HG02840 (cell line): Measurements from ENCODE around the gene SRGAP1.
"Not testable (repeated sequence)": the region's sequence is repeated elsewhere in the genome, so short reads cannot be mapped to it uniquely, and the experiment has no call there.

Source experiments
- ATAC-seq: cut with Tn5 transposase; IDR thresholded peaks from one replicate; pipeline ENCODE4 v1.9.1; 2021; ENCODE audit warnings: mild to moderate bottlenecking, moderate library complexity, moderate number of reproducible peaks; ENCODE audit not compliant: unreplicated experiment, low FRiP score

Gene SRGAP1

DNA sequence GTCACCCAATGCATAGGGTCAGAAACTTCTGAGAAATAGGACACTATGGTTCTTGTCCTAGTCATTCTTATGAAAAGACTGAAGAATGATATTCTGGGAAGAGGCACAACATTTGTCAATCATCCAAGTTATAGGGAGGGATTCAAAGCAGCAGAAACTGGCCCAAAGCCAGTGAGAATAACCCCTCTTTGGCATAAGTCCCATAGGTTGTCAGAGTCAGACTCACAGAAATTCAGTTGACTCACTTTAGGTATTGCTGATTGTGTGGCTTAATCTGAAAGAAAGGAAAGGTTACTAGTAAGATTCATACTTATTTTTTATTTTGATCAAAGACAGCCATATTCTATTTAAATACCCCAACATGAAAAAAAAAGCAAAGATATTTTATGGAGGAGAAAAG lies 151.0 kb downstream of the SRGAP1 start:
- no peak for ATAC-seq

GRCh38 chr12:63996556-63996955 lies 152.1 kb downstream of the SRGAP1 start:
- ATAC-seq, result no peak

GRCh38 chr12:63997198-63997597 lies 152.7 kb downstream of the SRGAP1 start:
- ATAC-seq, result no peak

DNA sequence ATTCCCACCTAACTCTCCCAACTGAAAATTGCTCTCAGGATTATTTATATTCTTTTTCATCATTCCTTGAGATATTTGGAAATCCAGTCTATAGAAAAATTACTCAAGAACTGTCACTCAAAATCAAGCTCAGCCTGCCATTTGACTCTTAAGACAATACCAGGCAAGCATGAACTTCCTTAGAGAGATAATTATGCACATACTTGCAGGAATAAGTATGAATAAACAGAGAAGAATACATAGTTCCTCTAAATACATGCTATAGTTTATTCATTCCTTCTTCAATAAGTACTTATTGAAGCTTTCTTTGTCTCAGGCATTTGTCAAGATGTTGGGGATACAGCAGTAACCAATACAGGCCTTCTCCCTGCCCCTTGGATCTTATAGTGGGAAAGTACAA lies 154.1 kb downstream of the SRGAP1 start:
- no peak for ATAC-seq

GRCh38 chr12:63999853-64000252 lies 155.4 kb downstream of the SRGAP1 start:
- ATAC-seq, result no peak

DNA sequence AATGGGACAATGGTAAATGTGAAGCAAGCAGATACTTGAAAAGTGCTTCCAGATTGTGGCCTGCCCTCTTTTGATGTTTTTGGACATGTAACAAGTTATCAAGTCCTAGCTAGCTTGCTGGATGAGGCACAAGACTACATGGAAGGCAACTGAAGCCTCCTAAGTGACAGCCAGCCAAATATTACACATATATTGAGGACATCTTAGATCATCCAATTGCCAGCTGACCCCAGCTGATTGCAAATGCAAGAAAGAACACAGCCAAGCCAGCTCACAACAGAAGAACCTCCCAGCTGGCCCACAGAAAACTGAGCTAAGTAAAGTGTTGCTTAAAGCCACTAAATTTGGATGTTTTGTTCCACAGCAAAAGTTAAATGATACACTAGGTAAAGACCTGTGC lies 156.9 kb downstream of the SRGAP1 start:
- ATAC-seq, result no peak

DNA sequence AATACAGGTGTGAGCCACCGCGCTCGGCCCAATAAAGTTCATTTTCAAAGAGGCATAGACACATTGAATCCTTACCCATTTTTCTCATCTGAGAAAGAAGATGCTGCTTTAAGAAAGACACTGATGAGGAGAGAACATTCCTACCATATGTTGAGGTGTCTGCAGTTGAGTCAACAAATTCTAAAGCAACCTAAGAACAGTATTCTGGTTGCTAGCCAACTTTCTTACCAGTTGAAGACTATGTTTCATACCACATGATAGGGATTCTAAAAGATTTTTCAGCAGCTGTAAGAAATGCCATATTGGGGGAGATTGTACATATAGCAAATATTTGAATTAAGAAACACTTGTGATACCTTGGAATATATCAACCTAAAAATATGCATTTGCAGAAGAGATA lies 160.1 kb downstream of the SRGAP1 start:
- ATAC-seq, result no peak

DNA sequence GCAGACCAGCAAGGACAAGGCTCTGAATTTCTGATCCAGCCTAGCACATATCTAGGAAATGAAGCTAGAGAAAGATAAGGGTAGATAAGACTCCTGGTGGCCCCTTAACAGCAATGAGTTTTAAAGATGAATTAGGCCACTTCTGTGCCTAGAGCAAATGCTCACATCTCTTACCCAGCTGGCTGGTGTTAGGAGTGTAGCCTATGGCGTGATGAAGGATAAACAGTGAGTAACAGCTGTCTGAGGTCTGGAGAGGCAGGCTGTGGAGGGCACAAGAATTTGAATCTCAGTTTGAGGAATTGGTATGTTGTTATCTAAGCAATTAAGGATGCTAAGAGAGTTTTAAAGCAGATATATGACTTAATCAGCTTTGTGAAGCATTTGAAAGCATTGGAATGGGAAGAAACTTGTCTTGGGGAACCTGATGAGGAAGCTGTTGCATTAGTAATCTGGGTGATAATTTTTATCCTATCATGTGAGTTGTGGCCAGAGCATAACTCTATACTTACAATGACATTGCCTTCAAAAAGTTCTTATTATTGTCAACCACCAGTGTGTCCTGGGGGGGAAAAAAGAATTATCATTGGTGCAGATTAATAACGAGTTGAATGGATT lies 161.8 kb downstream of the SRGAP1 start:
- no peak for ATAC-seq

DNA sequence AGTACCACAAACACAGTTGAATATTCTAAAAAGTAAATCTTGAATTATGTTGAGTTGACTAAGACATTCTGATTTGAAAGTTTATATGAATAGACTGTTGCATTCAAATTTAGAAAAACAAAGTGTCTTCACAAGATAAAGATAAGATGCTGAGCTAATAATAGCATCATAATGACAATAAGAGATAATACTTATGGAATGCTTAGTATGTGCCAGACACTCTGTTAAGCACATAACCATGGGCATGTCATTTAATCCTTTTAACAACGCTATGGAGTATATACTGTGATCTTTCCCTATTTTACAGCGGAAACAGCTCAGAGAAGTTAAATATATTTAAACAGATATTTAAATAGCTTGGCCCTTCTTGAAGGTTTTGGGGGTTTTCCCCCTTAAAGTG lies 163.4 kb downstream of the SRGAP1 start:
- no peak for ATAC-seq

GRCh38 chr12:64008596-64008995 lies 164.1 kb downstream of the SRGAP1 start:
- no peak for ATAC-seq

DNA sequence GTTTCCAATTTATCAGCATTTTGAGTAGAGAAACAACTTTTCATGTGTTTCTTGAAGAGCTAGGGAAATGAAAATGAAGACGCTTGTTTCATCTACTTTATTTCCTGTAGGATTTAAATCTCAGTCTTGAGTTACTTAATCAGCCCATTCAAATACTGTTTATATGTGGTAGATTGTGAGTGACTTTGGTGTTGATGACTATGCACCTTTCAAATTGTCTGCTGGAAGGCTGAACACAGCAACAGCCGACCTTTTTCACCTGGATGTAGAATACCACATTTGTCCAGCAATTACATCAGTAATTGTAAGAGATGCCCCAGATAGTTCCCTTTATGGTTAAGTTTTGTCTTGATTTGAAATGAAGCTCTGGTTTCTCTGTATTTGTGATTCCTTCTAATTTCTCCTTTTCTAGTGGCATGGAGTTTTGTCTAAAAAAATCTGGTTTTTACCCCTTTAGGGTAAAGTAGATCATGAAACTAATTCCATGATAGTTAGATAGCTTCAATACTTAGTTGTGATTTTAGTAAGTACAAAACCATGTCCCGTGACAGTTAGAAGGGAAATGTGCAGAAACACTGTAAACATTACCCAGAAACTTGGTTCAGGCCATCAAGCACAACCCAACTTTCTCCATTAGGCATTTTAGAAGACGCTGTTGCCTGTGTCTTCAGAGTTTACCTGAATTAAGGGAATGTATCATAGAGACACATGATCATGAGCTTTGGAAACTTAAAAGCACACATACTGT lies 165.0 kb downstream of the SRGAP1 start:
- ATAC-seq, result peak; percentile 52

DNA sequence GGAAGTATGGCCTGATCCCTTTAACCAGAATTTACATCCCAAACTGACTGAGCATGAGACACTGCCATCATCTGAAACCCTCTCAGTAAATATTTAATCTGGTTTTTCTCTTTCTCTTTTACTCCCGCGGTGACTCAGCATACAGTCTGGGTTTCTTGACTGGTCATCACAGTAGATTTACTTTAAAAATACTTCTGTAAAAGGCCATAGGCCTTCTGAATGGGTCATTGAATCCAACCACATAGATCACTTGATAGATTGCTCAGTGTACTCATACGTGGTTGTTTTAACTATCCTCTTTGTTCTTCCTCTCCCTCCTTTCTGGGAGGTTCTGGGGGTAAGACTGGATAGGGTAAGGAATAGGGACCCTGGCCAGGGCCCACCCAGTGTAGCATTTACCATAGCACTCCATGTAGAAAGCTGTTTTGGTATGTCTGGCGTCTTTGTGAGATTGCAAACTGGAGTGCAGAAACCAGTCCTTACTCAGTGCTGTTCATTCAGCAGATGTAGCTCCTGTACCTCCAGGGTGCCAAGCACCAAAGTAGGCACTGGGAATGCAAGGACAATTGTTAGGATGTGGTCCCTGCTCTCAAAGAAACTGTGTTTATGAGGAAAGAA lies 165.7 kb downstream of the SRGAP1 start:
- ATAC-seq, result peak; percentile 87

DNA sequence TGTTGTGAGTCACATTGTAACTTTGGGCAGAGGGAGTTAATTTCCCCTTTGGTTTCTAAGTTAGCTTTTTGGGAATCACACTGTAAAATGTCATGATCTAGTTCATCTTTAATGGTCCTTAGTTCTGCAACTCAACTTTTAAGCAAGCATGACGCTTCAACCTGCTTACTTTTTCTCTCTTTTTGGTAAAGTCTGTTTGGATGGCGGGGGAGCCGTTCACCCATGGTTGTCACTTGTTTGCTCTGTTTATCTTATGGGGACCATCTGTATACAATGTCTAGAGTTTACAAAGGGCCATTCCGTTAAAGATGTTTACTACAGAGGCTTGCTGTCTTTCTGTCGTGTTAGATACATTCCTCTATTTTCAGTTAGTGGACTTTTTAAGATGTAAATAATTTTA lies 172.0 kb downstream of the SRGAP1 start:
- ATAC-seq, result no peak

DNA sequence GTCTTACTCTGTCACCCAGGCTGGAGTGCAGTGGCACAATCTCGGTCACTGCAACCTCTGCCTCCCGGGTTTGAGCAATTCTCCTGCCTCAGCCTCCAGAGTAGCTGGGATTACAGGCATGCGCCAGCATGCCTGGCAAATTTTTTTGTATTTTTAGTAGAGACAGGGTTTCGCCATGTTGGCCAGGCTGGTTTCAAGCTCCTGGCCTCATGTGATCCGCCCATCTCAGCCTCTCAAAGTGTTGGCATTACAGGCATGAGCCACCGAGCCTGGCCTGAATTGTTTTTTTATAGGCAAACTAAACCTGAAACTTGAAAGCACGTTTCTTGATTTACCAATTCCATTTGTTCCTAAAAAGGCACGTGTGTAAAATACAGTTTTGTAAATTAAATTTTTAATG lies 173.6 kb downstream of the SRGAP1 start:
- ATAC-seq, result not testable (repeated sequence)

DNA sequence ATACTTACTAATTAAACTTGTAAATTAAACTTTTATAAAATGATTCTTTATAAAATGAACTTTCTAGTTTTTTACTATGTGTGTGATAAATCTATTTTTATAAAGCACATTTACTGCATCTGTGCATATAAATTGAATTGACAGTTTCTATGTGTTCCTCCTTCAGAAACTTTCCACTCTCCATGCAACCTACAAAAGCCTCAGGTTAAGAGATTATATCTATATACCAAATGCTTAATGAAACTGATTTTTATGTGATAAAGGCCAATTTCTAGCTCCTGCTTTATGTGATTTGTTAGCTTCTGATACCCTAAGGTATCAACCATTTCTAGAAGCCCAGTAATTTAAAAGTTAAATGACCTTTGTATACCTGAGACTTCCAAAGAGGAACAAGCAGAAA lies 174.0 kb downstream of the SRGAP1 start:
- ATAC-seq, result no peak

DNA sequence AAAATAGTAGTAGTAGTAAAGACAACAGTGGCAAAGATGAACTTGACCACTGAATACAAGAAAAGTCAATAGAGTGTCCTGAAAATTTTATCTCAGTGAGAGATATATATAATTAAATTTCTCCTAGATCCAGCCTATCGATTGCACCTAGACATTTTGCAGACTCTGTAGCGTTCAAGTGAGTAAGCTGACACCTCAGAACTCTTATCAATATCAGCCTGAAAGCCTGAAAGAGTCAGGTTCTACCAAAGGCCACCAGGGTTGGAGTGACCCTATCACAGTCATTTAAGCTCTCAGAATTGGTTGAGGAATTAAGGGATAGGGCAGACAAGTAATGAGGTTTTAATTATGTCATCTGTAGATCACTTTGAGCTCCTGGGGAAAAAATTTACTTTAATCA lies 174.6 kb downstream of the SRGAP1 start:
- ATAC-seq, result no peak

GRCh38 chr12:64019654-64020053 lies 175.2 kb downstream of the SRGAP1 start:
- no peak for ATAC-seq

- ATAC-seq, result no peak
Measured at GRCh38 chr12:64025174-64025958, 180.9 kb downstream of the SRGAP1 start.

DNA sequence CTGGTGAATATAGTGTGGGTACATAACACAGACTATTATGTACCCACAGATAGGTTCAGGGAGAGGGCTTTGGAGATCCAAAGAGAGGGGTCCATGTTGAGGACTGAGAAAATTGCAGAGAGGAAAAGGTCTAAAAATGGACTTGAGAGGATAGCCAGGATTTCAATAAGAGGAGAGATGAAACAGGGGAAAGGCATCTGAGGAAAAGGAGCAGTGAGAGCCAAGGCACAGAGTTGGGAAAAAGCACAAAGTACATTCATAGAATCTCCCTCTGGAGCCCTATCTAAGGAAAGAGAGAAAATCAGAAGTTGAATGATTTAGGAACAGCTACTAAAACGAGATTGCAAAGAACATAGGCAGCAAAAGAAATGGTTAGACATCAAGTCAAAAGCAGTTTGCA lies 182.8 kb downstream of the SRGAP1 start:
- no peak for ATAC-seq

DNA sequence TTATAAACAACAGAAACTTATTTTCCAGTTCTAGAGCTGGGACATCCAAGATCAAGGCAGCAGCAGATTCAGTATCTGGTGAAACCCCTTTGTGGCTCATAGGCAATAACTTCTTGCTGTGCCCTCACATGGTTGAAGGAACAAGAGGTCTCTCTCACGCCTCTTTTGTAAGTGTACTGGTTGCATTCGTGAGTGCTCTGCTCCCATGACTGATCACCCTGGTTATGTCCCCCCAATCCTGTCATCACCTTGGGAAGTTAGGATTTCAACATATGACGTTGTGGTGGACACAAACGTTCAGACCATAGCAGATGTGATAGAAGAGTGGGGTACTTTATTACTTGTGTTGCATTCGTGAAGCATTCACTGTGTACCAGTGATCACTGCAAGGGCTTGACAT lies 184.0 kb downstream of the SRGAP1 start:
- no peak for ATAC-seq
